GM21367 (cell line): ENCODE data around the gene SMKR1.
"Not testable (repeated sequence)": the region's sequence is repeated elsewhere in the genome, so short reads cannot be mapped to it uniquely, and the experiment has no call there.

Experiments used
- ATAC-seq: cut with Tn5 transposase; IDR thresholded peaks from one replicate; pipeline ENCODE4 v1.9.1; 2021; ENCODE audit not compliant: unreplicated experiment

SMKR1 gene

GRCh38 chr7:129501760-129502707, at the start of gene SMKR1:
SMKR1 (plus strand) TSS chr7:129502531; CDS start chr7:129502825, 294 bp downstream.
- ATAC-seq = peak; percentile 80

DNA sequence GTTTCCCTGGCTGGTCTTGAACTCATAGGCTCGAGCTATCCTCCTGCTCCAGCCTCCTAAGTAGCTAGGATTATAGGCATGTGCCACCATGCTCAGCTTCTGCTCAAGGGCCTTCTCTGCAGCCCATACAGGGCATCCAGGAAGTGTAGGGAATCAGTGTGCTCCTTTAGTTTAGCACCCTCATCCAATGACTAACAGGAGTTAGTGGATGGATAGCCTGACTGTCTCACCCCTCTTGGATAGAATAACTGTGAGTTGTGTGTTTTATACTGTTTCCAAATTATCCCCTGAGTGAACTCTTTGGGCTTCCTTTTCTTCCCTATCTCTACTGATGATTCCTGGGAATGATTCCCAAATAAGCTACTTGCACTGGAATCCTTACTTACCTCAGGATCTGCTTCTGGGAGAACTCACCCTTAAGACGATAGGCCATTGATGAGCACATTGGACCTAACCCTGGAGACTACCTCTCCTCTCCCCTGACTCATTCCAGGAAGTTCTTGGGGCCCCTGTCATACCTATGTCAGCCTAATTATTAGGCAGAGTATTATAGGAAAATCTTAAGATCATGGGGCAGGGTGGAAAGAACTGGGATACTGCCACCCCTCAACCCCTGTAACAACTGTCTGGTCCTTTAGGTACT, 49.6 kb upstream of the SMKR1 start:
- ATAC-seq = no peak

DNA sequence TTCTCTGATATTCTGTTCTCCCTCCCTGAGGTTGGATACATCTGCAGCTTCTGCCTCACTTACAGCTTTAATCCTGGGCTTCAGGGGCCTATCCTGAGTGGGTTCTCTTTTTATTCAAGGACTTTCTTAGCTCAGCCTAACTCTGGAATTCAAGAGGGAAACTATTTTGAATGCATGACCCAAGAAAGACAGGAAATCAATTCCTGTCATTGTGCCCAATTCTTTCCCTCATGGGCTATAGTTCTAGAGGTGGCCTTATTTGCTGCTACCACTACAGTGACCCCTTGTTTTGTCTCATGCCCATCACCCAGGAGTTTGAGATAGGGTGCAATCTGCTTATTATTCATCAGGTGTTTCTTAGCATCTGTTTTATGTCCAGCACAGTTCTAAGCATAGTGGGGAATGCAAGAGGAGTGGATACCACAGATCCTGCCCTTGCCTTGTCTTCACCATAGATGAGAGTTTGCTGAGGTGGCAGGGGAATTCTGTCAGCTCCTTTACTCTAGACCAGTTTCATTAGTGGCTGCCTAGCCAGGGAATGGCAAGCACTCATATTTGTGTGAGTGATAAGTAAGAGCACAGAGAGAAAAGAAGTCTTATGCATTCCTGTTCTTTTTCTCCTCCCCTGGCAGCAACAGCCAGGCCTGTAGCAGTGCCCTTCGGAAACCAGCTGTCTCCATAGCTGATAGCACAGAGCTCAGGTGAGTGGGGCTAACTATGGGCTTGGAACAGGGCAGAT, 48.7 kb upstream of the SMKR1 start:
- ATAC-seq = no peak

- no peak for ATAC-seq
These were observed 48.1 kb upstream of the SMKR1 start for GRCh38 chr7:129454249-129454551.

DNA sequence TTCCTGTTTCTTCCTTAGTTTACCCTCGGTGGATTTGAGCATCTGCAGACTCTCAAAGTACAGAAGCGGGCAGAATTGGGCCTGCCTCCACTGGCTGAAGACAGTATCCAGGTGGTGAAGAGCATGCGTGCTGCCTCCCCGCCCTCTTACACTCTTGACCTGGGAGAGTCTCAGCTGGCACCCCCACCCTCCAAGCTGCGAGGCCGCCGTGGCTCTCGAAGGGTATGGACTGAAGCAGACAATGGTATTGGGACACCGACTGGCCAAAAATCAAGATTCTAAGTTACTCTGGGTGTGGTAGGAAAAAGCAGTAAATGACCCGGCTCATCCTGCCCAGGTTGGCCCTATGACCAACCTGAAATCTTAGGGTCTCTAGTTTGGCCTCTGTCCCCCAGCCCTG, 45.9 kb upstream of the SMKR1 start:
- ATAC-seq = no peak

- ATAC-seq = no peak
These were observed 45.2 kb upstream of the SMKR1 start for GRCh38 chr7:129457101-129457500.

DNA sequence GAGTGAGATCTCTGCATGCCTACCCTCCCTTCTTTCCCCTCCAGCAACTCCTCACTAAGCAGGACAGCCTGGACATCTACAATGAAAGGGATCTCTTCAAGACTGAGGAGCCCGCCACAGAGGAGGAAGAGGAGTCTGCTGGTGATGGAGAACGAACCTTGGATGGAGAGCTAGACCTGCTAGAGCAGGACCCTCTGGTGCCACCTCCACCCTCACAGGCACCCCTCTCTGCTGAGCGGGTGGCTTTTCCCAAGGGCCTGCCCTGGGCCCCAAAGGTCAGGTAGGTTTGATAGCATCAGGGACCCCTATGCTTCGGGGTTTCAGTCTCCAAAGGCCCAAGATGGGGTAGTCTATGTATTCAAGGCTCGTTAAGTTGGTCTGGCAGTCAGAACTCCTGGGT, 44.2 kb upstream of the SMKR1 start:
- ATAC-seq = no peak

DNA sequence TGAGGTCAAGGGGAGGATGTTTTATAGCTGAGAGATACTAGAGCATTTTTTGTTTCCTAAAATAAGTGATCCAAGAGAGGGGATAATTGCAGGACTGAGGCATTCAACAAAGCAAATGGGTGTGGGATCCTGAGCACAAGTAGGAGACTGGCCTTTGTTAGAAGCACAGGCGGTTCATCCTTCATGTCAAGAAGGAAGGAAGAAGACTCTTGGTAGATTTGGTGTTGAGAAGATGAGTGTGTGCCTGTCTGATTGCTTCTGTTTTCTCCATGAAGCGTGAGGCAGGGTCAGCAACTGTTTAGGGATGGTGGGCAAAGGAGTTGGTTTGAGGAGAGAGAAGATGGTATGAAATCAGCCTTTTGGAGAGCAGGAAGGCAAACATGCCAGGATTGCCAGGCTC, 40.5 kb upstream of the SMKR1 start:
- ATAC-seq = no peak

GRCh38 chr7:129462420-129462819, 39.9 kb upstream of the SMKR1 start:
- ATAC-seq = no peak

DNA sequence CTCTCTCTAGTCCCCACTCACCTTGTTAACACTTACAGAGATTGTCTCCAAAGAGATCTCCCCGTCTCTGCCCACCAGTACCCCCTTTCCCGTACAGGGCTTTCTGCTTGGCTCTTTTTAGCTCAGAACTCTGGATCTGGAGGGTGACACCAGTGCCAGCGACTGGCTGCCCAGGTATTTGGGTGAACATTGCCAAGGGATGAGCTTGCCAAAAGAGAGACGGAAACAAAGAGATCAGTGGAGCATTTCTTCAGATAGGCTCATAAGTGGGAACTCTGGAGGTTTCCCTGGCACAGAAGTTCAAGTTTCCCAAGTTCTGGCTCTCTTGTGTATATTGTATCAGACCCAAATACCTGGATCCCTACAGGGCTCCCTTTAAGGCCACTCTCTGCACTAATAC, 38.1 kb upstream of the SMKR1 start:
- no peak for ATAC-seq

- ATAC-seq = no peak
These were observed 37.3 kb upstream of the SMKR1 start for GRCh38 chr7:129465080-129465479.

DNA sequence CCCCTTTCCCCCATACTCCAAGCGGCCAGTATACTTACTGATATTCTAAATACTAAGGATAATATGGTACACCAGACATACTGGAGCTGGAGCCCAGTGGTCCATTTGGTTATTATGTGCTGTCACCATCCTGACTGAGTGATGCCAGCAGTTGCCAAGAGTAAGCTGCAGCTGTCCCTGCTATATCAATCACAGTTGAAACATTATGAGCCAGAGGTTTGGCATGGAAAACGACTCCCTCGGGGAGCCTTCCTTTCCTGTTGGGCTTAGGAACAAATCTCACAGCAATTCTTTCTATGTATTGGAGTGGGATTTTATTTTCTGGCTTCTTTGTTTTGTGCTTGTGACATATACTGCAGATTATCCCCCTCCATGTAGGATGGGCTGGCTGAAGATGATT, 35.5 kb upstream of the SMKR1 start:
- no peak for ATAC-seq

DNA sequence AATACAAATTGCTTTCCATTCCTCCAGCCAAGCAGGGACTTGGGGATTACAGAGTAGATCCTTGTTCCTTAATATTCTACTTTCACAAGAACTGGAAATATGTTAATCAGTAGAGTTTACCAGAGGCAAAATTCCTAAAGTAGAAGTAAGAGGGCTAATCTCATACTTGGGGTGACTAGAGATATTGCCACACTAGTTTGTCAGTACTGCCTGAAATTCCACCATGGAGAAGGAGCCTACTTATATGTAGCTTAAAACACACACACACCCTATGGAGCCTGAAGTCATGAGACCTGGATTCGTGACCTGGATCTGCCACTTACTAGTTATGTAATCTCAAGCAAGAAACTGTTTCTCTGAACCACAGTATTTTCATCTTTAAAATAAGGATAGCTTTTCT, 34.2 kb upstream of the SMKR1 start:
- ATAC-seq = no peak

DNA sequence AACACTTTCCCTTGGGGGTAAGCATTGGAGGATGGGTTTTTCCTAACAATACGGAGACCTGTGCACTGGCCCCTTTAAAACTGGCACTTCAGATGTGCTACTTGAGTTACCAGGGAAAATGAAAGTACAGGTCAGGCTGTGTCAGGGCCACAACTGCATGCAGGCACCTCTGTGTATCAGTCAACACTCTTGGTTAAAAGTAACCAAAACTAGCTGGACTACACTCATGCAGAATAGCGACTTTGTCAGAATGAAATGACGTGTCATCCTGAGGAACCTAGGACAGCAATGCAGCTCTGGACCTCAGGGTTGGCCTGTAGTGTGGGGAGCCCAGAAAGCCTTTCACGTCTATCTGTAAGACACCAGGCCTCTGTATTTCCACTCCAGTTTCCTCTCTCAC, 33.8 kb upstream of the SMKR1 start:
- ATAC-seq = peak; percentile 58

- ATAC-seq = no peak
These were observed 32.4 kb upstream of the SMKR1 start for GRCh38 chr7:129469930-129470329.

DNA sequence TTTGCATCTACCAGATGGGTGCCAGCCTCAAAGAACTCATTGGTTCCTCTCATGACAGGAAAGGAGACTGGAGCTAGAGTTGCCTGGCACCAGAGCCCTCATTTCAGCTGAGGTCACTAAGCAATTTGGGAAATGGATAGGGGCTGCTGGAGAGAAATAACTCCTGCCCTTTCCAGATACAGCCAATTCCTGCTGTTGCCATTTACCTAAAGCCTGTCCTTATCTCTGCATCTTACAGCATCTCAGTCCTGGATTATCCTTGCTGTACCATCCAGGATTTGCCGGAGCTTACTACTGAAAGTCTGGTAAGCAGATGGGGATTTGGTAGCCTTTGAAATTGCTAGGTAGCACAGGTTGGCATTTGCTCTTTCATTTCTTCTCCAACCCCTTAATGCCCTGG, 31.9 kb upstream of the SMKR1 start:
- no peak for ATAC-seq

GRCh38 chr7:129471402-129471827, 30.9 kb upstream of the SMKR1 start:
- no peak for ATAC-seq

- not testable (repeated sequence) for ATAC-seq
These were observed 26.4 kb upstream of the SMKR1 start for GRCh38 chr7:129475931-129476330.

- ATAC-seq = not testable (repeated sequence)
These were observed 25.9 kb upstream of the SMKR1 start for GRCh38 chr7:129476398-129476797.

- no peak for ATAC-seq
These were observed 22.5 kb upstream of the SMKR1 start for GRCh38 chr7:129479831-129480230.

GRCh38 chr7:129480674-129481363, 21.5 kb upstream of the SMKR1 start:
- ATAC-seq = no peak
